ENCODE results near the gene SLC41A1. TPM values are rescaled to one million over a fixed set of nuclear protein-coding genes. Genes with fewer than 3 reads are reported as not detected.

Gene SLC41A1
- total and polyA plus RNA-seq, 2 donors from 2014 or later = 19.1 to 20.9 TPM

DNA sequence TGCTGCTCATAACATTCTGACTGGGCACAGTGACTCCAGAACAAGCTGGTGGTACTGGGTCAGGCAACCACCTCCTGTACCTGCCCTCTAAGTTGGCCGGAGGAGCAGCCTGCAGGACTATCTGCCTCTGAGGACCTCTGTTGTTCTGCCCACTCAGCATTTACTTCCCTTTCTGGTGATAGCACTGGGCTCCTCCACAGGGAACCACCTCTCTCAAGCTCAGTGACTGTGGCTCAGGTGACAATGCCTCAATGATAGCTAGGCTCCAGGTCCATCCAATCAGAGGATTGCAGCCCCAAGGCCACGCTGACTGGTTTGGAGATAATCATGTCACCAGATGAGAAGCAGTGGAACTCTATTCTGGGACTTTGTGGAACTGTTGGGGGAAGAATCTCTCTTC is 15.8 kb downstream of the SLC41A1 start:
- TF ChIP-seq, protein P1, sequence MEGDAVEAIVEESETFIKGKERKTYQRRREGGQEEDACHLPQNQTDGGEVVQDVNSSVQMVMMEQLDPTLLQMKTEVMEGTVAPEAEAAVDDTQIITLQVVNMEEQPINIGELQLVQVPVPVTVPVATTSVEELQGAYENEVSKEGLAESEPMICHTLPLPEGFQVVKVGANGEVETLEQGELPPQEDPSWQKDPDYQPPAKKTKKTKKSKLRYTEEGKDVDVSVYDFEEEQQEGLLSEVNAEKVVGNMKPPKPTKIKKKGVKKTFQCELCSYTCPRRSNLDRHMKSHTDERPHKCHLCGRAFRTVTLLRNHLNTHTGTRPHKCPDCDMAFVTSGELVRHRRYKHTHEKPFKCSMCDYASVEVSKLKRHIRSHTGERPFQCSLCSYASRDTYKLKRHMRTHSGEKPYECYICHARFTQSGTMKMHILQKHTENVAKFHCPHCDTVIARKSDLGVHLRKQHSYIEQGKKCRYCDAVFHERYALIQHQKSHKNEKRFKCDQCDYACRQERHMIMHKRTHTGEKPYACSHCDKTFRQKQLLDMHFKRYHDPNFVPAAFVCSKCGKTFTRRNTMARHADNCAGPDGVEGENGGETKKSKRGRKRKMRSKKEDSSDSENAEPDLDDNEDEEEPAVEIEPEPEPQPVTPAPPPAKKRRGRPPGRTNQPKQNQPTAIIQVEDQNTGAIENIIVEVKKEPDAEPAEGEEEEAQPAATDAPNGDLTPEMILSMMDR (IDR thresholded peaks at IDR 0.05; ENCODE audit: borderline replicate concordance, extremely low read depth, insufficient read depth) = no peak
- Histone ChIP-seq H3K36me3 (ENCODE audit: control insufficient read depth in 2 of 3, insufficient read depth in 3 of 3, low read length in 3 of 3) (peaks cover 4 to 74% (median 50%) of the 10 kb centered on the region in 3 donors), H3K9ac (ENCODE audit: low read length in 3 of 3) (no peak overlapping the region), H3K27me3 (ENCODE audit: control insufficient read depth, insufficient read depth, low read length) (no peaks in the 10 kb centered on the region), H3K9me3 (ENCODE audit: control insufficient read depth in 2 of 3, insufficient read depth in 1 of 3, low read length in 3 of 3) (no peaks in the 10 kb centered on the region), H3K4me3 (ENCODE audit: low read length in 3 of 3) (no peak overlapping the region), H3K4me1 (ENCODE audit: control insufficient read depth in 2 of 3, insufficient read depth in 2 of 3, low read depth in 1 of 3, low read length in 3 of 3) (no peaks in the 10 kb centered on the region), H3K27ac (ENCODE audit: low read depth in 2 of 2, low read length in 2 of 2) (no peak overlapping the region)
- intact Hi-C loops (cut with DNase I) = no loop called here
- FAIRE-seq (no peak), DNase-seq (no peak)

DNA sequence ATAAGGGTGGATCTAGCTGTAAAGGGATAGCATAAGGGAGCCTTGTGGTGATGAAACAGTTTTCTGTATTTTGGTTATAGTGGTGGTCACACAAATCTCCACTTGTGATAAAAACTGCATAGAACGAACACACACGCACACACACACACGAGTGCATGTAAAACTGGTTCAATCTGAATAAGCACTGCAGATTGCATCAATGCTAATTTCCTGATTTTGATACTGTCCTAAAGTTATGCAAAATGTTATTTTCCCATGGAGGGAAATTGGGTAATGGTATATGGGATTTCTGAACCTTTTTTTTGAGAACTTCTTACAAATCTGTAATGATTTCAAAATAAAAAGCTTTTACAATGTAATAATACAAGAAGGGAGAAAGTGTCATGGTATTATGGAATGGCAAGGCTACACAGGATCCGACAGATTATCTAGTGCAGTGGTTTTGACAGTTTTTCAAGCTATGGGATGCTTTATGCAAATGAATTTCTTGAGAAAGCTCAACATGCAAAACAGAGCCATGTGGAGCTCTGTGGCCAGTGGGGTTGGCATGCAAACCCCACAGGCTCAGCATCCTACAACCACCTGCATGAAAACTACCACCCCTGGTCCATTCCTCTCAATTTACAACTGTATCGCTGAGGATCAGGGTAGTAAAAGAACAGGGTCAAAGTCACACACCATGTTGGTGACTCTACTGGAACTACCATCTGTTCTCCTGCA is 18.8 kb downstream of the SLC41A1 start:
- Histone ChIP-seq H3K9ac (ENCODE audit: low read length in 3 of 3) (no peak overlapping the region), H3K27me3 (ENCODE audit: control insufficient read depth, insufficient read depth, low read length) (no peaks in the 10 kb centered on the region), H3K4me1 (ENCODE audit: control insufficient read depth in 2 of 3, insufficient read depth in 2 of 3, low read depth in 1 of 3, low read length in 3 of 3) (no peaks in the 10 kb centered on the region), H3K4me3 (ENCODE audit: low read length in 3 of 3) (no peak overlapping the region), H3K36me3 (ENCODE audit: control insufficient read depth in 2 of 3, insufficient read depth in 3 of 3, low read length in 3 of 3) (peaks cover 4 to 64% (median 49%) of the 10 kb centered on the region in 3 donors), H3K9me3 (ENCODE audit: control insufficient read depth in 2 of 3, insufficient read depth in 1 of 3, low read length in 3 of 3) (no peaks in the 10 kb centered on the region), H3K27ac (ENCODE audit: low read depth in 2 of 2, low read length in 2 of 2) (no peak overlapping the region)
- TF ChIP-seq, protein P1 (IDR thresholded peaks at IDR 0.05; ENCODE audit: borderline replicate concordance, extremely low read depth, insufficient read depth) = no peak
- FAIRE-seq = no peak
- DNase-seq = no peak
- intact Hi-C loops (cut with DNase I) = loop anchor here (5.0 kb wide), 1 partner anchor 183 kb away; no protein-coding TSS in a partner anchor

DNA sequence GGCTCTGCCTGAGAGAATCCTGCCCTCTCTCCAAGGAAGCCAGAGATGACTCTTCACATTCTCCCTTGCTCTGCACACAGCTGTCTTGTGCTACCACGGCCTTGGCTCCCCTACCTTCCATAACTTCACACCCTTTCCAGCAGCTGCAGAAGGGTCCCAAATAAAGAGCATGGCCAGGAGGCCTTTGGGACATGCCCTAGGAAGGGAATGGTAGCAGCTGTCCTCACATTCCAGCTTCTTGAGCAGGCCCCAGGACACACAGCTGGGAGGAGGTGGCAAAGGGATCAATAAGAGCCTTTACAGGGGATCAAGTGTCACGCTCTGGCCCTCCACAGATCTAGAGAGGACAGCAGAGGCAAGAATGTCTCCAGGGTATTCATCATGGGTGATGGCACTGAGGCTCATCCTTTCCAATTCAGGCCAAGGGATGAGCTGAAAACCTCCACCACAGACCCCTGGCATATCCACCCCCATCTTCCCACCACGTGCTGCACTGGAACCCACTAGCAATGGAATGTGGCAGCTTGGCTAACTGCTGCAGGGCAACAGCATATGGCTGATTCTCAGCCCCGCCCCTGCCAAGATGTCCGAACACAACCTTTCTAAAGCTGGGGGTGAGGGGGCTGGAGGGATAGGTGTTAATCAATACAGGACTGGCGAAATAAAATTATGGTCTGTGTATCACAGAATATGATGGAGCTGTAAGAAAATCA is 19.9 kb downstream of the SLC41A1 start:
- H3K4me3 ChIP-seq (ENCODE audit: low read length in 3 of 3) = no peak overlapping the region
- no peaks in the 10 kb centered on the region for H3K9me3 ChIP-seq (ENCODE audit: control insufficient read depth in 2 of 3, insufficient read depth in 1 of 3, low read length in 3 of 3)
- intact Hi-C loops (cut with DNase I) = loop anchor here (5.0 kb wide), 1 partner anchor 184 kb away; no protein-coding TSS in a partner anchor
- TF ChIP-seq, protein P1 (IDR thresholded peaks at IDR 0.05; ENCODE audit: borderline replicate concordance, extremely low read depth, insufficient read depth) = no peak
- H3K27me3 ChIP-seq (ENCODE audit: control insufficient read depth, insufficient read depth, low read length) = no peaks in the 10 kb centered on the region
- no peak overlapping the region for H3K9ac ChIP-seq (ENCODE audit: low read length in 3 of 3)
- DNase-seq = no peak
- H3K4me1 ChIP-seq (ENCODE audit: control insufficient read depth in 2 of 3, insufficient read depth in 2 of 3, low read depth in 1 of 3, low read length in 3 of 3) = no peaks in the 10 kb centered on the region
- peaks cover 4 to 54% (median 41%) of the 10 kb centered on the region in 3 donors for H3K36me3 ChIP-seq (ENCODE audit: control insufficient read depth in 2 of 3, insufficient read depth in 3 of 3, low read length in 3 of 3)
- H3K27ac ChIP-seq (ENCODE audit: low read depth in 2 of 2, low read length in 2 of 2) = no peak overlapping the region
- no peak for FAIRE-seq
